Measurements from ENCODE around the gene PTGR3.

Gene PTGR3

DNA sequence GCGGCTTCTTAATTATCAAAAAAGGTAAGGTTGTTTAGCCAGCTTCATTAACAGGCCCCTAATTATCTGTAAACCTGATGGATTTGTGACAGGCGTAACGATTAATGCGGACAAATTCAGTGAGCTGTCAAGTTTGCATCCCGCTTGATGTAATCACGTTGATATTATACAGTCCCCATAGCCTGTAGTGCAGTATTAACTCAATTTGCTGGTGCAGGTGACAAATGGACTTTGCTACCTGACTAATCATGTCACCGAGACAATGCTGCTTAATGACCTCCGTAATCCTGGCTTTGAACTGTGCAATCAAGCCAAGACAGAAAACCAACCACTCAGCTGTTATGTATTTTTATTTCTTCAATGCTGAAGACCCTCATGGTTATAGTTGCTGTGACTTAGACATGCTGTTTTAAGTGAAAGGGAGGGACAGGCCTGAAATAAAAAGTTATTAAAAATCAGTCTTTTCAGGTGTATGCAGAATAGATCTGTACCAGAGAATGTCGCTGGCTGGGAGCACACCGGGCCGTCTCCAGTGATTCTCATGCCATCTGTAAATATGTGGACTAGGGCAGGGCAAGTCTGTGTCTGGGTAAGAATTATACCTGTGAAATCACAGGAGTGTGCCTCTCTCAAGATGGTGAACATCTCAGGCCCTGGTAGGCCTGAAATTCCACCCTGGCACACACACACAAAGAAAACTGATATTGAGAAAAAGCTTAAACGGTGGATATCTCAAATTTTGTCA lies 6.0 kb upstream of the PTGR3 start:
- DNase-seq (ENCODE audit: low spot score): no peak

- DNase-seq (ENCODE audit: low spot score): no peak
These were observed 5.4 kb upstream of the PTGR3 start for GRCh38 chr18:75214332-75214690.

GRCh38 chr18:75213611-75214331 lies 4.8 kb upstream of the PTGR3 start:
- DNase-seq (ENCODE audit: low spot score): no peak

DNA sequence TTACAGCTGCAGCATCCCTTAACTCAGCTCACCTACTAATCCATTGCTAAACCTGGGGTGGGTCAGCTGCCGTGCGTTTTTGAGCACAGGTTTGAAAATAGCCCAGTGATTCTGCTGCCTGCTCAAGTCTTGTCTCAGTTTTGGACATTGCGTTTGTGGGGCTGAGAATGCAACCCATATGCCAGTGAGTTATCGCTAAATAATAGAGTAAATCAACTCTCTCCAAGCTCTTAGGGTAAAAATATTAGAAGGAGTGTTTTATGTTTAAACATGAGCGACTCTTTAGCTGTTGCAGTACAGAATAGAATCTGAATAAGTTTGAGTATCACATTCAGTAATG lies 3.8 kb upstream of the PTGR3 start:
- no peak for DNase-seq (ENCODE audit: low spot score)

GRCh38 chr18:75211953-75212750 lies 3.2 kb upstream of the PTGR3 start:
- DNase-seq (ENCODE audit: low spot score): peak; percentile 37

GRCh38 chr18:75211626-75211952 lies 2.6 kb upstream of the PTGR3 start:
- DNase-seq (ENCODE audit: low spot score): peak; percentile 35

GRCh38 chr18:75211002-75211621 lies 2.2 kb upstream of the PTGR3 start:
- DNase-seq (ENCODE audit: low spot score): peak; percentile 65

DNA sequence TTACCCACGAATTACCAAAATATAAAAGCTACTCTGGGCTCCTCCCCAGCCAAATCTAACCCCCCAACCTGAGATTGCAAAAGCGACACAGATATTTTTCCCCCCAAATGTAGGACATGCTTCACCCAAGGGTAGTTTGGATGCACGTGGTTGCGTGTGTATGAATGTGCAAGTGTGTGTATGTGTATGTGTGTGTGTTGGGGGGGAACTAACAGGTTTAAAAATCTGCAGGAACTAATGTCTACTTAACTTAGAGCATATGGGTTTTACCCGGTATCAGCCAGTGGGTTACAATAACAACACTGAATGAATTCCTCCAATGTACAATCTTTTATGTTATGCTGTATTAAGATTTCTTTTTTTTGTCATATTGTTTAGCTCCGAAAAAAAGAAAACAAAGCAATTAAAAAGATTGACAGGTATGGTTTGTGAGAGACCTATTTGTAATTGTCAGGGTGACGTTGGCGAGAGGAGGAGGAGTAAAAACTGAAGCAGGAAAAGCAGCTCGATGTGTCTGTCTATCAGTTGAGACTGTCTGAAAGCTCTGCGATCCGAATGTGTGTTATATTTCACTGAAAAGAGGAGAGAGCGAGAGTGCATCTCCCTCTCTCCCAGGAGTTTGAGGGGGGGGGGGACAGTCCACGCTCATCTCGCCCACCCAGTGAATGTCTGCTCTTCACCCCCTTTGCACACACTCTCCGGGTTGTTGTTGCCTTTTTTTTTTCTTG lies 1.5 kb upstream of the PTGR3 start, which contains the start of gene TSHZ1:
Gene TSHZ1, plus strand, starts transcription at position 524 of the 728 bp plus-strand sequence. CDS start 1,080 bp downstream, outside the sequence.
- DNase-seq (ENCODE audit: low spot score): peak; percentile 71

DNA sequence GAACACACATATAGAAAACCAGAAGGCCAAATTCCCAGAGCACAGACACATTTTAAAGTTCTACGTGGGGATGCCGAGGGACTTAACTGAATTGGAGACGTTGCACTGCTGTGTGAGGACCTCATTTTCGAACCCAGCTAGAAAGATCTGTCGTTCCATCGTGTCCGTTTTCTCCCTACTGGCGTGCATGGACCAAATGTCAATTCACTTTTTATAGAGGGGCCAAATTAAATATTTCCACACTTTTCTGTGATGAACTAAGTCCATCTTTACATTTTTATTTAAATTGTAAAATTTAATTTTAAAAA lies 966 bp upstream of the PTGR3 start:
- DNase-seq (ENCODE audit: low spot score): no peak

GRCh38 chr18:75208836-75209128 lies 157 bp downstream of the PTGR3 start:
- DNase-seq (ENCODE audit: low spot score): no peak

DNA sequence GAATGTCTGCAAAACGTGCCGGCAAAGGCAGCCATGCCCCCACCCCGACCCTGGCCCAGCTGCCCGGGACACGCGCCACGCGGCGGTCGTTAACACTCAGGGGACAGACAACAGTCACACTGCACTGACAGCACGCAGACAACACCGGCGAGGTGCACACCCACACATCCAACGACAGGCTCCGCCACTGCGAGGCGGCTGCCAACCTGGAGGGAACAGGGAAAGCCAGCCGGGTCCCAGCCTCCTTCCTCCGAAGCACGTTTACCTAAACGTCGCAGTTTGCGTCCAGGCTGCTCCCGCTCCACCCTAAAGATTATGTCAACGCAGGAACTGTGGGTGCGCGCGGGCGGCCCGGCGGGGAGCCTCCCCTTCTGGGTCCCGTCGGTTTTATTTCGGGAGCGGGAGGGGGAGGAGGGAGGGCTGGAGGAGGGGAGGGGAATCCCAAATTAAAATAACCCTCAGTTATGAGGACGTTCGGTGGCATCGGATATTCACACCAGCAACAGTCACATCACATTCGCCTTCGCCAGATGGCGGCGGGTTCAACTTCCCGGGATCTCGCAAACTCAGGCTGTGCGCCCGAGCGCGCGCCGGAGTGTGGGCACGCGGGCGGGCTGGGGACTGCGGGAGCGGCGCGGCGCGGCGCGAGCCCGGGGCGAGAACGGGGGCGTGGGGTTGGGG lies 644 bp downstream of the PTGR3 start:
- peak; percentile 59 for DNase-seq (ENCODE audit: low spot score)

DNA sequence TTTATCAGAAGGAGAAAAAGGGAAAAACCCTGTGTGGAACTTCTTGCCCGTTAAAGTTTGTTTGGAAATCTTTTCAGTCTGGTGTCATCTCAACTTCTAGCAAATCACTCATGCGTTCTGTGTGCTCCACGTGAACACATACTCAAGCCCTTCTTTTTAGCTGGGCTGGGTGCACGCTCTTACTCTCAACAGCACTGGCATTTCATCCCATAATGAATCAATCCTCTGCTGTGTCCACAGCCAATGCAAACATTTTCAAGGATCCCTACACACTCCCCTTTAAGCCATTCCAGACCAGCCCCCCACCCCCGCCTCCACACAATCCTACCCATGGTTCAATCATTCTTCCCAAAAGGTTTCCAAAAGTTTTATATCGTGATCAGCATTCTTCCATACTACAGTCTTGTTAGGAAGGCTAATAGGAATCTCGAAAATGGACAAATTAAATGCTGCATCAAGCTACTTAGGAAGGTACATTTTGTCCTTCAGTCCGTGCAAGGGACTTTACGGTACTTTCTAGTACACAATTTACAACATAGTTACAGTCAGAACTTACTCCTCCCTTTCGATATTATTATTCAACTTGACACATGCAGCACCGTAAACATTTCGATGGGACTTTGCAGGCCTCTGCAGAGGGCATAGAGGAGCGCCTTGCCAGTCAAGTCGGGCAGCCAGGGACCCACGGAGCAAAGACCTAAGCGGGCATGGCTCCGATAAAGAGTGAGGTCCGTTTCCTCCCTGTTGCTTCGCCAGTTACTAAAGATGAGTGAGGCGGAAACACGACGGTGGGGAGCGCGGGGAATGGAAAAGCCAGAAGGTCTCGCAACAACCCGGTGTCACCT lies 1.4 kb downstream of the PTGR3 start:
- no peak for DNase-seq (ENCODE audit: low spot score)

DNA sequence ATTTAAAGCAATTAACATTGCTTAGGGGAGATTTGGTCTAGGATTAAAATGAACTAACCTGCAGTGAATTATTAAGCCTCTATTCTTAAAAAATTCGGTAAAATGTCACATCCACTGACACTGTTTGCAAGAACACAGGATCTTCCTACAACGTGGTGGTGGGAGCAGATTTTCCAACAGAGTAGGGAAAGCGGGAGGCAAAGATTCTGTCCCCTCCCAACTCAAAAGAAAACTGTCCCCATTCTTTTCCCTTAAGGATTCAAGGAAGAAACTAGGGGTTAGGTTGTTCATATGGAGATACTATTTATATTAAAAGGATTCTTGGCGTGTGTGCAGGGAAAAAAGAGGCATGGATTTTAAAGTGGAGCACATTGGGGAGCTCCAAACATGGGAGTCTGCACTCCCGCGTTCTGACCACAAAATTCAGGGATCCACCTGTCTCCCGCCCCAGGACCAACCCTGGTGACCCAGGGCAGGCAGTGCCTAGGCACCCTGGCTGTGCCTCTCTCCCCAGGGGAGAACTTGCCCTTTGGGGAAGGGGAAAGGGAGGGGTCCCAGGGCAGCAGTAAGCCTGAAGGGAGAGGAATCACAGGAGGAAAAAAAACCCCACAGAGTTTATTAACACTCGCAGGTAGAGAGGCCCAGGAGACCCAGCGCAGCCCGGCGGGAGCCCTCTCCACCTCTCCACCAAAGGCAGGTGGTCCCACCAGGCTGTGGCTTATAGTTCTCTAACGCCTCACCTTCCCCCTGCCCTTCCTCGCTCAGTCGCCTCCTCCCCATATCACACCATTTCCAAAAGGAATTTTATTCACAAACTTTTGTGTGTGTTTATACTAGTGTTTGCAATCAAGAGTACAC lies 2.3 kb downstream of the PTGR3 start:
- DNase-seq (ENCODE audit: low spot score): no peak

DNA sequence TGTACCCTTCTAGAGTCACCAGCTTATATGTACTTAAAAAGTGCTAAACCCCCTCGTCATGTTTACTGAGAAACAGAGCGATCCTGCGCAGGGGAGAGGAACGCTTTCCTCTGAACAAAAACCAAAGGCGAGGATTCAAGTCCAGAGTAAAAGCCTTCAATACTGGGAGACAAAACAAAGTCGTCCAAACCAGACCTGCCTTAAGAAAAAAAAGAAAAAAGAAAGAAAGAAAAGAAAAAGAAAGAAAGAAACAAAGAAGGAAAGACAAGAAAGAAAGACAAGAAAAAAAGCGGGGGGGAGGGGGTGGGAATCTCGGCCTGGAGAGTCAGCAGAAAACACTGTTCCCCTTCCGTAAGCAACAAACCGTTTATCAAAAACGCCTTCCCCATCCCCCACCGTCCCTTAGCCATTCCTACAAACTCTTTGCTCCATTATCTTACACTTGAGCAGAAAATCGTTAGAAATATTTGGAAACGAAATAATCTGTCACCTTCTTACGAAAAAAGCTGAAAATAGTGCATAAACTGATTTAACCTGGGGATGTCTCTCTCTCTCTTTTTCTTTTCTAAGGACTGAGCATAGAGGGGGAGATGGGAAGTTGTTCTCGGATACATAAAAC lies 3.3 kb downstream of the PTGR3 start:
- DNase-seq (ENCODE audit: low spot score): no peak

GRCh38 chr18:75204732-75205513 lies 4.0 kb downstream of the PTGR3 start:
- DNase-seq (ENCODE audit: low spot score): no peak

- DNase-seq (ENCODE audit: low spot score): no peak
These were observed 4.6 kb downstream of the PTGR3 start for GRCh38 chr18:75204269-75204731.

DNA sequence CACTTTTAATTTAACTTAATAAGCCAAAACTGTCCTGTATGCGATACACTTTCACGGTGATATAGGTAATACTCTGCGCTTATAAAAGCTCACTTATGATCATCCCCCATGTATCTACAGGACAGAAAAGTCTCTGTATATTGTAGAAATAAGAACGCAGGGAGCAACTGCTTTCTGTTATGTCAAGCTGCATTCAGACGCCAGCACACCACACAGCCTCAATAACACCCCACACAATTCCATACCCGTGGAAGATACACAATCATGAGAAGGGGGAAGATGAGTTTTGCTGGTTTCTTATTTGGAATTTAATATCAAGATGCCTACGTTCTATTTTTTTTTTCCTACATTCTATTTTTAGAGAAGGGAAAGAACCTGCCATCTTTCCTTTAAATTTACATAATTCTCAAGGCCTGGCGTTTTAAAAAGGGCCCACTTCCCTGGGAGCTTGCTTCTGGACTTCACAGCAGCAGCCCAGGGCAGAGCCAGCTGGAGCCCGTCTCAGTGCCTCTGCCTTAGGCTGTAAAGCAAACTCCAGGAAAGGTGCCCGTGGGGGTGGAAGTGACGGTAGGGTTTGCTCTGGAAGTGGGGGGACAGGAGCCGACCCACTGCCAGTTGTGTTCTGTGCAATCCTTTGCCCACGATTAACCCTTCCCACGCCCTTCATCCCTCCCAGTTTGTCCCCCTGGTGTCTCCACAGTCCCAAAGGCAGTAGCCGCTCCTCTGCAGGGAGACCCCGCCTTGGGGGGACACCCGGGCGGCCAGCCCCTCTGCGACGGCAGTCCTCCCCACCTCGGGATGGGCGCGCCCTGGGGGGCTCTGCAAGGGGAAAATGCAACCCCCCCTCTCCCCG lies 5.3 kb downstream of the PTGR3 start:
- peak; percentile 49 for DNase-seq (ENCODE audit: low spot score)
